Liver (tissue), 3 donors: ENCODE data around the gene AAK1.

Experiments used
- ATF3 ChIP-seq: IDR thresholded peaks from 2 replicates; pipeline ENCODE4 v1.6.1; 2016; ENCODE audit warnings: antibody characterized with exemption
- CTCF ChIP-seq: fragments of 150-350 bp; IDR thresholded peaks from 2 replicates; pipeline ENCODE4 v1.5.1; 2017; ENCODE audit warnings: improper control_type of control experiment, low read depth, low read length; ENCODE audit not compliant: missing input control
- EGR1 ChIP-seq, 2 donors: IDR thresholded peaks; 2 replicates each; pipeline ENCODE4 v1.6.1; 2016 to 2018; ENCODE audit warnings: antibody characterized with exemption in 2 of 2, low read depth in 2 of 2
- FOXA1 ChIP-seq: IDR thresholded peaks from 2 replicates; pipeline ENCODE4 v1.6.1; 2016; ENCODE audit warnings: antibody characterized with exemption
- FOXA2 ChIP-seq: IDR thresholded peaks from 2 replicates; pipeline ENCODE4 v1.6.1; 2016; ENCODE audit warnings: antibody characterized with exemption
- GABPA ChIP-seq, 2 donors: IDR thresholded peaks in 1 of 2; conservative IDR thresholded peaks in 1 of 2; 2 replicates each; pipeline ENCODE4 v1.6.1; 2016; ENCODE audit warnings: antibody characterized with exemption in 2 of 2, mild to moderate bottlenecking in 1 of 2, moderate library complexity in 1 of 2
- MAX ChIP-seq: IDR thresholded peaks from 2 replicates; pipeline ENCODE4 v1.6.1; 2016; ENCODE audit warnings: antibody characterized with exemption
- RAD21 ChIP-seq, 2 donors: IDR thresholded peaks; 2 replicates each; pipeline ENCODE4 v1.6.1; 2016; ENCODE audit warnings: antibody characterized with exemption in 2 of 2, mild to moderate bottlenecking in 2 of 2
- REST ChIP-seq: IDR thresholded peaks from 2 replicates; pipeline ENCODE4 v1.6.1; 2016; ENCODE audit warnings: antibody characterized with exemption, mild to moderate bottlenecking
- SP1 ChIP-seq: IDR thresholded peaks from 2 replicates; pipeline ENCODE4 v1.6.1; 2018; ENCODE audit warnings: antibody characterized with exemption, mild to moderate bottlenecking
- TAF1 ChIP-seq: conservative IDR thresholded peaks from 2 replicates; pipeline ENCODE4 v1.6.1; 2016; ENCODE audit warnings: antibody characterized with exemption, mild to moderate bottlenecking
- YY1 ChIP-seq: IDR thresholded peaks from 2 replicates; pipeline ENCODE4 v1.6.1; 2016; ENCODE audit warnings: antibody characterized with exemption, mild to moderate bottlenecking
- ZBTB33 ChIP-seq: IDR thresholded peaks from 2 replicates; pipeline ENCODE4 v1.6.1; 2016; ENCODE audit warnings: antibody characterized with exemption
- donor health status: healthy.
- donor health status: healthy.

- TF ChIP-seq ATF3 (no peak), CTCF (no peak), MAX (no peak), GABPA (IDR thresholded peaks at IDR 0.05 in 1 of 2, conservative IDR thresholded peaks at IDR 0.05 in 1 of 2) (no peak), ZBTB33 (no peak), TAF1 (no peak), RAD21 (IDR thresholded peaks at IDR 0.05) (no peak), SP1 (no peak), FOXA1 (no peak), YY1 (no peak), EGR1 (IDR thresholded peaks at IDR 0.05; ENCODE audit: low read depth in 2 of 2) (no peak), REST (no peak), FOXA2 (no peak)
Measured at GRCh38 chr2:69483024-69483423, 160.5 kb downstream of the AAK1 start.
